GM19239 (cell line): Measurements from ENCODE around the gene INAFM1.
A peak's percentile ranks its signal among the peaks of the same experiment; 100 is the strongest.
"Not testable (repeated sequence)": the region's sequence is repeated elsewhere in the genome, so short reads cannot be mapped to it uniquely, and the experiment has no call there.

Experiments
- DNase-seq: peaks from one replicate; pipeline ENCODE4 v3.0.0; 2011; ENCODE audit warnings: low spot score; ENCODE audit not compliant: insufficient read length
- FAIRE-seq: peaks from 2 replicates; lab custom pipeline; 2011; peaks lifted over from hg19 to GRCh38; lab: Jason Lieb, UNC

INAFM1 gene

DNA sequence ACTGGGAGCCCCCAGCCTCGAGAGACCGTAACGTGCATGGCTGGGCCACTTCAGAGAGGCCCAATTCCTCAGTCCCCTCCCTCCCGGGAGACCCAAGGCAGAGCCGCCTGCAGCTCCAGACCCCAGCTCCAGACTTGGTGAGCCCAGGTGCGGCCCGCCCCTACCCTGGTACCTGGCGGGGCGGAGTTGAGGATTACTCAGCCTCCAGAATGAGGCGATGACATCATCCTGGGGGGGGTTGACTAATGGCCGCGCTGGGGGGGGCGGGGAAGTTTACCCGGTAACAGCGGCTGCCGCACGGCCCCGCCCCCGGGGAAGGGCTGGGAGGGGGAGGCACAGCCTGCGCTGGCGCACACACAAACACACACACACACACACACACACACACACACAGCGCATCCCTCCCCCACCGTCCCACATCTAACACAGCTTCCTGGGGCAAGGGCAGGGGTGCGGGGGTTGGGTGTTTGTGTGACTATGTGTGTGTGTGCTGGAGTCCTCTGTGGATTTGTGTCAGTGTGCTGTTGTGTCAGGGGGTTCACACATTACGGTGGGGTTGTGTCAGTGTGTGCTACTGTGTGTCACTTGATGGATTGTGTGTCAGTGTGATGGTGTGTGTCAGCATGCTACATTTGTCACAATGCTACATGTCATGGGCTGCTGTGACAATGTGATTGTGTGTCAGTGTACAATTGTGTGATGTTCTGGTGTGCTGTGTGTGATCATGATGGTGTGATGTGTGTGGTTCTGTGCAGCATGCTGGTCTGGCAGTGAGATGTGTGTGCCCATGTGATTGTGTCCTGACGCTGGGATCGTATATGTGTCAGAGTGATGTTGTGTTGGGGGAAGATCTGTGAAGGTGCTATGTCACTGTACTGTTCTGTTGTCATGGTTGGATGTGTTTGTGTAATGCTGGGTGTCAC, 33.4 kb upstream of the INAFM1 start:
- no peak for FAIRE-seq
- DNase-seq: no peak

DNA sequence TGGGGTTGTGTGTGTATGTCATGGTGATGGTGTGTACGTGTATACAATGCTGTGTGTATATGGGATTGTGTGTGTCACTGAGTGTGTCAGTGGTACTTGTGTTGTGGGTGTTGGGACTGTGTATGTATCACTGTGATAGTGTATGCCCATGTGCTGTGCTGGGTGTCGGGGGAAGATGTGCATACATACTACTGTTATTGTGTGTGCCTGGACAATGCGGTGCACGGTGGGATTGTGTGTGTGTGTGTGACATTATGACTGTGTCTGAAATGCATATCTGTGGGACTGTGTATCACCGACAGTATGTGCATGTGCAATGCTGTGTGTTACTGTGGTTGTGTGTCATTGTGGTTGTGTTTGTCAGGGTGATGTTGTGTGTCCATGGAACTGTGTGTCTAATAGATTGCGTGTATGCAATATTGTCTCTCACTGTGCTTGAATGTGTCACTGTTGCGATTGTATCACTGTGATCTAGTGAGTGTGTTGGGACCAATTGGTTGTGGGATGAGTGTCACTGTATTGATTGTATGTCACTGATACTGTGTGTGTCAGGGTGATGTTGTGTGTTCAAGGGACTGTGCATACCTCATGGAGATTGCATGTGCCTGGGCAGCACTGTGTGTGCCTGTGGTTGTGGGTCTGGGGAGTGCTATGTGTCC, 32.6 kb upstream of the INAFM1 start:
- no peak for DNase-seq
- no peak for FAIRE-seq

DNA sequence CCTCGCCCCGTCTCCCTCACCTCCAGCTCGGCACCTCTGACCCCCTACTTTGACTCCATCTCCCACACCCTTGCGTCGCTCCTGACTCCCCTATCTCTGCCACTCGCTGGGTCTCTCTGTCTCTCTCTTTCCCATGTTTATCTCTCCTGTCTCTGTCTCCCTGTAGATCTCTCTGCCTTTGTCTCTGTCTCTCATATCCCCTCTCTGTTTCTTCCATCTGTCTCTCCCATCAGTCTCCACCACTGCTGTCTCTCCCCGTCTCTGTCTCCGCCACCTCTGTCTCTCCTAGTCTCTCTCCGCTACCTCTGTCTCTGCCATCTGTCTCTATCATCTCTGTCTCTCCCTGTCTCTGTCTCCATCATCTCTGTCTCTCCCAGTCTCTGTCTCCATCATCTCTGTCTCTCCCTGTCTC, 31.3 kb upstream of the INAFM1 start:
- FAIRE-seq: no peak
- no peak for DNase-seq

DNA sequence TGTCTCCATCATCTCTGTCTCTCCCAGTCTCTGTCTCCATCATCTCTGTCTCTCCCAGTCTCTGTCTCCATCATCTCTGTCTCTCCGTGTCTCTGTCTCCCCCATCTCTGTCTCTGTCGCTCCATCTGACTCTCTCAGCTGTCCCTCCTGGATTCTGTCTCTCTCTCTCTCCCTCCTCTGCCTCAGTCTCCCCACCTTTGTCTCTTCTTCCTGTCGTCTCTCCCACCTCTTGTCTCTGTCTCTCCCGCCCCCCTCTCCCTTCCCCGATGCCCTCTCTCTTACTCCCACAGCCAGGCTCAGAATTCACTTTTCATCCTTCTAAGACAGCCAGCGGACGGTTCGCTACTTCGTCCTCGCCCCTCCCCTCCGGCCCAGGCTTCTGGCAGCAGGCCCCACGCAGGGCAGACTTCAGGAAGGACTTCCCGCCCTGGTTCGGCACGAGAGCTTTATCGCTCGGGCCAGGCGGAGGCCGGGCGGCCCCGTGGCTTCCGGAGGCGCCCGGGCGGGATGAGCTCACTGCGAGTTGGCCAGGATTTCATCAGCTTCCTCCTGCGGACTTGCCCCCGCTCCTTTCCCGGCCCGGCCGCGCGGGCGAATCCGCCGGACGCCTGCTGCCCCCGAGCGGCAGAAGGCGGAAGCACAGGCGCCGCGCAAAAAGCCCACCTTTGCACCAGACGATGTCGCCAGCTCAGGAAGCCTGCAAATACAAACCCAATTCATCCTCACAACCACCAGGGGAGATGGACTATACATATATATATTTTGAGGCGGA, 30.7 kb upstream of the INAFM1 start:
- FAIRE-seq: peak; percentile 18

DNA sequence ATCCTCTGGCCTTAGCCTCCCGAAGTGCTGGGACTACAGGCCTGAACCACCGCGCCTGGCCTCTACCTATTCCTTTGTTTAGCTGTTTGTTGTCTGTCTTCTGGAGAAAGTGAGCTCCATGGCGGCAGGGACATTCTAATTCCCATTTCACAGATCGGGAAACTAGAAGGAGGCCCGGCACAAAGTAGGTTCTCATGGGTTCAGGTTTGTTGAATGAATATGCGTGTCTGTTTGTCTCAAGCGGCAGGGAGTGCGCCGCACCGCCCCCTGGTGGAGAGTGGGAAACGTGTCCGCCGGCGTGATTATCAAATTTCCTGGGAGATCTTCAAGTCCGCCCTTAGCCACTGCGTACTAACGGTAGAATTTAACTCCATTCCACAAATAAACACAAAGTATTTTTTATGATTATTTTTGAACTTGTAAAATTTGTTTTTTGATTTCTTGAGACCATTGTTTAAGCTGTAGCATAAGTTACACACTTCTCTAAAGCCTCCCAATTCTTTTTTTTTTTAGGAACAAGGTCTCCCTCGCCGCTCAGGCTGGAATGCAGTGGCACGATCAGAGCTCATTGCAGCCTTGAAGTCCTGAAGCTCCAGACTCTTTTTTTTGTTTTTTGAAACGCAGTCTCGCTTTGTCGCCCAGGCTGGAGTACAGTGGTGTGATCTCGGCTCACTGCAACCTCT, 27.2 kb upstream of the INAFM1 start:
- peak; percentile 42 for FAIRE-seq
- DNase-seq: no peak

More for the DNA sequence above, 30.7 kb upstream of the INAFM1 start:
- peak; percentile 92 for DNase-seq

DNA sequence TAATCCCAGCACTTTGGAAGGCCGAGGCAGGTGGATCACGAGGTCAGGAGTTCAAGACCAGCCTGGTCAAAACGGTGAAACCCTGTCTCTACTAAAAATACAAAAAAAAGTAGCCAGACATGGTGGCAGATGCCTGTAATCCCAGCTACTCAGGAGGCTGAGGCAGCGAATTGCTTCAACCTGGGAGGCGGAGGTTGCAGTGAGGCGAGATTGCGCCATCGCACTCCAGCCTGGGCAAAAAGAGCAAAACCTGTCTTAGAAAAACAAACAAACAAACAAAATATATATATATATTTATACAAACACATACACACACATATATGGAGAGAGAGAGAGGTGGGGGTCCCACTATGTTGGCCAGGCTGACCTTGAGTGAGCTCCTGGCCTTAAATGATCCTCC, 21.7 kb upstream of the INAFM1 start:
- FAIRE-seq, DNase-seq: not testable (repeated sequence)

DNA sequence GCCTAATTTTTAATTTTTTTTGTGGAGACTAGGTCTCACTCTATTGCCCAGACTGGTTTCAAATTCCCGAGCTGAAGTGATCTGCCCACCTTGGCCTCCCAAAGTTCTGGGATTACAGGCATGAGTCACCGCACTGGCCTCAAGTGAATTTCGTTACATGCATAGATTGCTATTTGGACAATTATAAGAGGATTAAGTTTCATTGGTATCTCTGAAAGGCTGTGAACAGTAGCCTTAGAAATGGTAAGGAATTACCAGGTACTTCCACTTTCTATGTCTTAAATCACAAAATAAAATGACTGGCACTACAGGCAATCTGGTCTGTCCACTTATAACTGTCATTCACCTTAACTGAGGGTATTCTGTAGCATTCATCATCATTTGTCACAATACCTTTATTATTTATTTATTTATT, 21.2 kb upstream of the INAFM1 start:
- DNase-seq (no peak), FAIRE-seq (no peak)

DNA sequence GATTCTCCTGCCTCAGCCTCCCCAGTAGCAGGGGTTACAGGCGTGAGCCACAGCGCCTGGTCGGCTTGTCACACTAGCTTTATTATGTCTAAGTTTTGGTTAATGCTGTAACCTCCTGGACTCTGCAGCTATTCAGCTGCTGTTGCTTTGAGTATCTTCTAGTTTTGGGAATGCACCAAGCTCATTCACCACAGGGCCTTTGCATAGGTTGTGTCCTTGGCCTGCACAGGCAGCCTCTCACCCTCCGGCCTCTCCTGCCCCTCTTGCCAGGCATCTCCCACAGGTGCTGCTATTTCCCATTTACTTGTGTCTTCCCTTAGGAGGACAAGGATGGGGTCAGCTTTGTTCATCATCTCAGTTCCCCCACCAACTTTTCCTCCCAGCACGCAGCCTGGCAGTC, 20.7 kb upstream of the INAFM1 start:
- FAIRE-seq (no peak), DNase-seq (no peak)

DNA sequence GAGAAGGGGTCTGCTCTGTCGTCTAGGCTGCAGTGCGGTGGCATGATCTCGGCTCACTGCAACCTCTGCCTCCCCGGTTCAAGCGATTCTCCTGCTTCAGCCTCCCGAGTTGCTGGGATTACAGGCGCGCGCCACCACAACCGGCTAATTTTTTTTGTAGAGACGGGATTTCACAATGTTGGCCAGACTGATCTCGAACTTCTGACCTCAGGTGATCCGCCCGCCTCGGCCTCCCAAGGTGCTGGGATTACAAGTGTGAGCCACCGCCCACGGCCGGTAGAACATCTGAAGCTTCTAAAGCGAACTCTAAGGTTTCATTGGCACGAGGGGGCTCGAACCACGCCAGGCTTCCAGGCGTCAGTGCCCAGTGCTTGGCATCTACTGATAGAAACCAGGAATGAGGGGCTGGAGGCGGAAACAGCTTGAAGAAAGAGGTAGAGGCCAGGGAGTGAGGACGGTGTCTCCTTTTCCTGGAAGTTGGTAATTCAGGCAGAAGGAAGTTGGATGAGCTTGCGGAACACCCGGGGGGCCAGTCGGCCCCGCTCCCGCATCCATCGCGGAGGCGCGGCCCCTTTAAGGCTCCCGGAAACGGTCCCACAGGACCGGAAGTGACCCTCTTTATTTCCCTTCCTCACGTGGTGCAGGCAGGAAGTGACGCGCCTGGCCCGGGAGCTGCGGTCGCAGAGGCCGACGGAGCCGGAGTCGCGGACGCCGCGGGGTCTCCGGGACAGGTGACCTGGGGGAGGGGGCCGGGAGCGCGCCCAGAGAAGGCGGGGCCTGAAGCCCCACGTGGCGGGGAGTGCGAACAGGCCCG, 18.6 kb upstream of the INAFM1 start, which contains the start of gene CCDC9:
TSS of gene CCDC9 (plus strand) at position 647 of the 814 bp plus-strand sequence. CDS start 1,876 bp downstream, outside the sequence.
- FAIRE-seq (no peak), DNase-seq (peak; percentile 92)

DNA sequence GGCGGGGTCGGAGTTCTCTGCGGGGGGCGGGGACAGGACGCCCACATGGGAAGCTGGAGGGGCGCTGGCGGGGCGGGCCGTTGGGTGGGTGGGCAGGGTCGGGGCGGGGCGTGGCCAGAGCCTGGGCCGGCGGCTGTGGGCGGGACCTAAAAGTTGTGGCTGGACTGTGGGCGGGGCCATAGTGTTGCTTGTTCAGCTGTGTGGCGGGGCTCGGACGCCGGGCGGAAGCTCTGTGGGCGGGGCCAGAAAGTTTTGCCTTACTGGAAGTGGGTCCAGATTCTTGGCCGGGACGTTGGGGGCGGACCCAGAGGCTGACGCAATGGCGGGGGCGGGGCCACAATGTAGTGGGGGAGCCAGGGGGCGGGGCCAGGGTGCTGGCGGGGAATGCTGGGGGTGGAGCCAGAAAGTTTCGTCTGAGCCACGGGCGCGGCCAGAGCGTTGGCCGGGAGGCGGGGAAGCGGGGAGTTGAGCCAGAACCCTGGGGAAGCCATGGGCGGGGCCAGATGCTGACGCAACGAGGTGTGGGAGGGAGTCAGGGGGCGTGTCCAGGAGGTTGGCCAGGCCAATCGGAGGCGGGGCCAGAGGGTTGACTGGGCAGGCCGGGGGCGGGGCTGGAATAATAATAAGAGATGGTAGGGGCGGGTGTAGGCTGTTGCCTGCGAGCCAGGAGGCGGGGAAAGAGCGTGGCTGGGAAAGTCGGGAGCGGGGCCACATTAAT, 17.8 kb upstream of the INAFM1 start:
- DNase-seq (peak; percentile 95), FAIRE-seq (peak; percentile 100)

DNA sequence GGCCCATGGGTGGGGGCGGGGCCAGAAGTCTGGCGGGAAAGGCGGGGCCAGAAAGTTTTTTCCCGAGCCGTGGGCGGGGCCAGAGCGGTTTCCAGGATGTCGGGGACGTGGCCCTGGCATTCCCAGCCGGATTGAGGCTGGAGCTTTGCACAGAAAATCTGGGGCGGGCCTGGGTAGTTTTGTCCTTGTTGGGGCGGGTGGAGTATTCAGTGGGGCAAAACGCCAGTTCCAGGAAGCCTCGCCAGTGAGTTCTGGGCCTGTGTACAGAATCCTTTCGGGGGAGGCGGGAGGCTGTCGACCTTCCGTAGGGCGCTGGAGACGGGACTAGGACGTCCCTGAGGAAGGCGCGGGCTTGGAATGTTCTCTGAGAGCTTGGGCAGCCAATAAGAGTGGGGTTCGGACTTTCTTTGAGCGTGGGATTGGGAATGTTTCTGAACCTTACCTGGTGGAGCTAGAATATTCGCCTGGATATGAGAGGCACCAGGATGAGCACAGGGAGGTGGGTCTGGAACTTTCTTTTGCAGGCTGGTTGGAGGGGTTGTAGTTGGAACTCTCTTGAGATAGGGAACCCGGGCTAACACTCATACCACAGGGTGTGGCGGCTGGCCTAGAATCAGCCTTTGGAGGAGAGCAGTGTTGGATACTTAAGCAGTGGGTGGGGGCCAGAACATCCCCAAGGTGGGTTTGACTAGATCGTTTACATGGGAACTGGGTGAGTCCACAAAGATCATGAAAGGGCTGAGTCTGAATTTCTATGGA, 17.1 kb upstream of the INAFM1 start:
- FAIRE-seq (no peak), DNase-seq (no peak)

DNA sequence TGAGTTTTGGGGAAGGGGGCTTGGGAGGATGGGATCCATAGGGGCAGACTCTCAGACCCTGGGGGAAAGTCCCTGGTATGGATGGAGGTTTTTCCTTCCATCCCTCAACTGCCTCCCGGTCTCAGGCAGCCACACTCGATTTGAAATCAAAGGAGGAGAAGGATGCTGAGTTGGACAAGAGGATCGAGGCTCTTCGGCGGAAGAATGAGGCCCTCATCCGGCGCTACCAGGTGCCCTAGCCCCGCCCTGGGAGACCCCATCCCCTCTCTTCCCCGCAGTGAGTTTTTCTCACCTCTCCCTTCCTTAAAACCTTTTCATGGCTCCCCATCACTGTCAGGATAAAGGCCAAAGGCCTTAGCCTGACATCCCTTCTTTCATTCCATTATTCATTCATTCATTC, 16.3 kb upstream of the INAFM1 start:
- DNase-seq (no peak), FAIRE-seq (no peak)

DNA sequence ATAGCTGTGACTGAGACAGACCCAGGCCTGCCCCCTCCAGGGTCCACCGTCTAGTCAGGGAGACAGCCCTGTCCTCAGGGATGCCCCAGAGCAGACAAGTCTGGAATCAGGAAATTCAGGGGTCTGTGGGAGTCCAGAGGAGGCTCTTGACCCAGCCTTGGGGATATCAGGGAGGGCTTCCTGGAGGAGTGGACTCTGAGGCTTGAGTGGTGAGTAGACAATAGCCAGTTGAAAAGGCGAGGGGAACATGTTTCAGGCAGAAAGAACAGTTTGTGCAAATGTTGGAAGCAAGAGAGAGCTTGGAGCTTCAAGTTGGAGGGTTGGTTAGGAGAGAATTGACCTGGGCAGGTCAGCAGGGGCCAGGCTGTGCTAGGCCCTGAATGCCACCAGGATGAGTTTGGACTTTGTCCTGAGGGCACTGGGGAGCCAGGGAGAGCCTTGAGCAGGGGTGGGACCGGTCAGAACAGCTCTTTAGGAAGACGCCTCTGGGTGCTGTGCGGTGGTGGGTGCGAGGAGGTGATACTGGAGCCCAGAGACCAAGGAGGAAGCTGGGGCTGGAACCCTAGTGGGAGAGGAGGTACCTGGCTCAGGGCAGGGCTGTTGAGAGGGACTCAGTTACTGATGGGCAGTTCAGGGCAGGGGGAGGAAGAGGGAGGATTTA, 15.7 kb upstream of the INAFM1 start:
- DNase-seq (no peak), FAIRE-seq (no peak)

DNA sequence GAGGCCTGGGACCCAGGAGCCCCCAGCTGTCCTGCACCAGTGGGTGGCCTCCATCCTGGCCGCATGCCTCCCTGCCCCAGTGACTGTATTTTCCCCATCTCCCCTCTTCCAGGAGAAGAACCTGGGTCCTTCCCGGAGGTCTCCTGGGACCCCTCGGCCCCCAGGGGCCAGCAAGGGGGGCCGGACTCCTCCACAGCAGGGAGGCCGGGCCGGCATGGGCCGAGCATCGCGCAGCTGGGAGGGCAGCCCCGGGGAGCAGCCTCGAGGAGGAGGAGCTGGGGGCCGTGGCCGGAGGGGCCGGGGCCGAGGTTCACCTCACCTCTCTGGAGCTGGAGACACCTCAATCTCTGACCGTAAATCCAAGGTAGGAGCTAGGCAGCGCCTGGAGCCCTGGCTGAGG, 14.2 kb upstream of the INAFM1 start:
- FAIRE-seq (no peak), DNase-seq (no peak)

DNA sequence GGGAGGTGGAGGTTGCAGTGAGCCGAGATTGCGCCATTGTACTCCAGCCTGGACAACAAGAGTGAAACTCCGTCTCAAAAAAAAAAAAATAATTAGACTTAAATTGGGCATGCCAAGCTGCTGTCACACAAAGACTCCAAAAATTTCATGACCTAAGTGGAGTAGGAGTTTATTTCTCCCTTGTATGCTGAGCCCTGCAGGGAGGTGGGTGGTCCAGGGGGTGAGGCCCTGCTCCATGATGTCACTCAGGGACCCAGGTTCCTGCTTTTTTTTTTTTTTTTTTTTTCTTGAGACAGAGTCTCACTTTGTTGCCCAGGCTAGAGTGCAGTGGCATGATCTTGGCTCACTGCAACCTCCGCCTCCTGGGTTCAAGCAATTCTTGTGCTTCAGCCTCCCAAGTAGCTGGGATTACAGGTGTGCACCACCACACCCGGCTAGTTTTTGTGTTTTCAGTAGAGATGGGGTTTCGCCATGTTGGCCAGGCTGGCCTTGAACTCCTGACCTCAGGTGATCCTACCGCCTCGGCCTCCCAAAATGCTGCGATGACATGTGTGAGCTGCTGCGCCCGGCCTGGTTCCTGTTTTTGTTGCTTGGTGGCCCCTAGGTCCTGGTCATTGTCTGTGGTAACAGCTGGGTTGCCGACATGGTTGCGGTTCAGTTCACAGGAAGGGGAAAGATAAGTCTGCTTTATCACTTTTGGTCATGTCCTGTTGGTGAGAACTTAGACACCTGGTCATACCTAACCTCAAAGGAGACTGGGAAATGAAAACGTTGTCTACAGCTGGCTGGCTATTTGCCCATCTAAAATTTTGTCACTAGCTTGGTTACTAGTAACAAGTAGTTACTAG, 12.5 kb upstream of the INAFM1 start:
- FAIRE-seq (peak; percentile 99), DNase-seq (peak; percentile 81)

DNA sequence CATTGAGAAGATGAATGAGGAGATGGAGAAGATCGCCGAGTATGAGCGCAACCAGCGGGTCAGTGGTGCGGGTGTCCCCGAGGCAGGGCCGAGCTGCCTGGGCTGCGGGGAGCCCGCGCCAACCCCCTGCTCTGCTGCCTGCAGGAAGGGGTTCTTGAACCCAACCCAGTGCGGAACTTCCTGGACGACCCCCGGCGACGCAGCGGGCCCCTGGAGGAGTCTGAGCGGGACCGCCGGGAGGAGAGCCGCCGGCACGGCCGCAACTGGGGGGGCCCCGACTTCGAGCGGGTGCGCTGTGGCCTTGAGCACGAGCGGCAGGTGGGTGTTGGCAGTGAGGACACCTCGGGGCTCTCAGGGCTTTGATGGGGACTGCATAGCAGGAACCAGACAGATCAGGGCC, 10.1 kb upstream of the INAFM1 start:
- no peak for DNase-seq
- FAIRE-seq: no peak
